ENCODE results near the gene OGFOD2. TPM values are rescaled to one million over a fixed set of nuclear protein-coding genes. Genes with fewer than 3 reads are reported as not detected.

Gene OGFOD2
- polyA plus RNA-seq, 1 donor: 22.2 TPM

DNA sequence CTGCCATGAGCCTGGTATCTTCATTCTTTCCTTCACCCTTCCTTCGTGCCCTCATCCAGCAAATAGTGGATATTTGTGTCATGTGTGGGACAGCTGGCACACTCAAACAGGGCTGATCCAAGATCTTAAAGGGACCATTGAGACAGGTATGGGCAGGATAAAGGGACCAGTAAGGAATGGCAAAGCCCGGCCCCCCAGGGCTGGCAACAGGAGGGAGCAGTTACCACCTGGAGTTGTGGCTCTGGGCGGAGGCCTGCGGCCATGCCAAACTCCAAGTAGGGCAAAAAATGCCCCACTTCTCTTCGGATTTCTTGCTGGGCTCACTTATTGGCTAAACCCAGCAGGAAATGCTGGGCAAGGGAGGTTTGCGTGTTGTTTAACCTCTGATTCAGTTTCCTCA lies 2.1 kb downstream of the OGFOD2 start:
- DNase-seq: no peak
- Histone ChIP-seq H3K9me3 (ENCODE audit: control insufficient read depth, low read depth, low read length) (no peaks in the 10 kb centered on the region), H3K4me1 (ENCODE audit: control insufficient read depth, insufficient read depth, low read length) (peaks cover 41% of the 10 kb centered on the region), H3K36me3 (ENCODE audit: control insufficient read depth, insufficient read depth, low read length) (peaks cover 26% of the 10 kb centered on the region), H3K4me3 (ENCODE audit: low read length) (no peak overlapping the region), H3K27ac (ENCODE audit: low read length) (no peak overlapping the region), H3K27me3 (ENCODE audit: control insufficient read depth, insufficient read depth, low read length) (no peaks in the 10 kb centered on the region)
- 80% methylated on average over 1 of the region's 6 CpGs for WGBS (ENCODE audit: insufficient coverage, low lambda C conversion rate)

GRCh38 chr12:122977655-122978392 lies 2.8 kb downstream of the OGFOD2 start:
- no peaks in the 10 kb centered on the region for H3K27me3 ChIP-seq (ENCODE audit: control insufficient read depth, insufficient read depth, low read length)

DNA sequence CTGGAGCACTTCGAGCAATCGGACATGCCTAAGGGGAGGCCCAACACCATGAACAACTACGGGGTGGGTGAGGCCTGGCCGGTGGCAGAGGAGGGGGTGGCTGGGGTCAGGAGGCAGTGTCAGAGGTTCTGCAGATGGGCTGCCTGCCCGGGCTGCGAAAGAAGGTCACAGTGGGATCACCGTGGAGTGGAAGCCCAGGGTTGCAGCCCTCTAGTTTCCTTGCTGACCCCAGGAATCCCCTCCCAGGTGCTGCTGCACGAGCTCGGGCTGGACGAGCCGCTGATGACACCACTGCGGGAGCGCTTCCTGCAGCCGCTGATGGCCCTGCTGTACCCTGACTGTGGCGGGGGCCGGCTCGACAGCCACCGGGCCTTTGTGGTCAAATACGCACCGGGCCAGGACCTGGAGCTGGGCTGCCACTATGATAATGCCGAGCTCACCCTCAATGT lies 3.5 kb downstream of the OGFOD2 start:
- no CpG with 5 or more reads among the region's 21 CpGs for WGBS (ENCODE audit: insufficient coverage, low lambda C conversion rate)
- H3K36me3 ChIP-seq (ENCODE audit: control insufficient read depth, insufficient read depth, low read length): peaks cover 38% of the 10 kb centered on the region
- H3K9me3 ChIP-seq (ENCODE audit: control insufficient read depth, low read depth, low read length): no peaks in the 10 kb centered on the region
- no peaks in the 10 kb centered on the region for H3K27me3 ChIP-seq (ENCODE audit: control insufficient read depth, insufficient read depth, low read length)
- no peak overlapping the region for H3K27ac ChIP-seq (ENCODE audit: low read length)
- H3K4me3 ChIP-seq (ENCODE audit: low read length): no peak overlapping the region
- H3K4me1 ChIP-seq (ENCODE audit: control insufficient read depth, insufficient read depth, low read length): peaks cover 50% of the 10 kb centered on the region
- DNase-seq: no peak

More at GRCh38 chr12:122977655-122978392, 2.8 kb downstream of the OGFOD2 start:
- Histone ChIP-seq H3K9me3 (ENCODE audit: control insufficient read depth, low read depth, low read length) (no peaks in the 10 kb centered on the region), H3K4me1 (ENCODE audit: control insufficient read depth, insufficient read depth, low read length) (peaks cover 46% of the 10 kb centered on the region), H3K4me3 (ENCODE audit: low read length) (no peak overlapping the region), H3K36me3 (ENCODE audit: control insufficient read depth, insufficient read depth, low read length) (peaks cover 33% of the 10 kb centered on the region), H3K27ac (ENCODE audit: low read length) (no peak overlapping the region)
- WGBS (ENCODE audit: insufficient coverage, low lambda C conversion rate): no CpG with 5 or more reads among the region's 9 CpGs
- no peak for DNase-seq

DNA sequence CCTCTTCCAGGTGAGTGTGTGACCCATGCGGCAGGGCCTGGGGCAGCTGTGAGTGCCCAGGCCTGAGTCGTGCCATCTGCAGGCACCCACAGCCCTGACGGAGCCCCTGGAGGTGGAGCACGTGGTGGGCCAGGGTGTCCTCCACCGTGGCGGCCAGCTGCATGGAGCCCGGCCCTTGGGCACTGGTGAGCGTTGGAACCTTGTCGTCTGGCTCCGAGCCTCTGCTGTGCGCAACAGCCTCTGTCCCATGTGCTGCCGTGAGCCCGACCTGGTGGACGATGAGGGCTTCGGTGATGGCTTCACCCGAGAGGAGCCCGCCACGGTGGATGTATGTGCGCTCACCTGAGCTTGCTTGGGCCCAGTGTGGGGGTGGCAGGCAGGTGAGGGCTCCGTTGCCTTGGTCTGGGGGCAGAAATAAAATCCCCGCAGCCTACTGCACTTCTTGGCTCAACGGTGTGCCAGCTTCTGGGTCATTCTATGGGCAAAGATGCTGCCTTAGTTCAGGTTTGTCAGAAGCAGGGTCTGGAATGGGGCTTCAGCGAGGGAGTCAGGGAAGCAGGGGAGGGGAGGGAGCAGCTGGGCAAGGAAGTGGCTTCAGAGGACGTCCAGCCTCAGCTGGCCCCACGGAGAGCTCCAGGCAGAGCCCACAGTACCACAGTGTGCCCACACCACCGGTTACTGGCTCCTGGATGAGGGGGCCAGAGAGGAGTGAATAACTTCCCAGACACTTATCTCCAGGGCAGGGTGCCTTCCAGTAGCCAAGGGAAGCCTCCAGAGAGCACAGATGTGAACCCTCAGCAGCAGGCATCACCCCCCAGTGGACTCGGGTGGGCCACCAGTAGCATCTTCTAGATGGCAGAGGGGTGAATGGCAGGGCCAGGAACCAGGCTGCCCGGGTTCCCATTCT lies 4.2 kb downstream of the OGFOD2 start:
- no peak for DNase-seq
- H3K4me1 ChIP-seq (ENCODE audit: control insufficient read depth, insufficient read depth, low read length): peaks cover 53% of the 10 kb centered on the region
- WGBS (ENCODE audit: insufficient coverage, low lambda C conversion rate): no CpG with 5 or more reads among the region's 28 CpGs

DNA sequence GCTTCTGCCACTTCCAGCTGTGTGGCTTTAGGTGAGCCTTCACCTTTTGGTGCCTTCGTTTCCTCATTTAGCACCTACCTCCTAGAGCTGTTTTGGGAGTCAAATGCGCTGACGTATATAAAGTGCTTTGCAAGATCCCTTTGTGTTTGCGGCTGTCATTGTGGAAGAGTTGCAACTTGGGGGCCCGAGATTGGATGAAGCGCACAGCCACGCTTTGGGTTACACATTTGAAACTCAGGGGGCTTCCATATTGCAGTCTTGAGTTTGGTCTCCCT lies 4.8 kb downstream of the OGFOD2 start:
- Histone ChIP-seq H3K27ac (ENCODE audit: low read length) (peak overlapping the region; percentile 47), H3K9me3 (ENCODE audit: control insufficient read depth, low read depth, low read length) (no peaks in the 10 kb centered on the region), H3K4me1 (ENCODE audit: control insufficient read depth, insufficient read depth, low read length) (peaks cover 59% of the 10 kb centered on the region), H3K27me3 (ENCODE audit: control insufficient read depth, insufficient read depth, low read length) (no peaks in the 10 kb centered on the region), H3K36me3 (ENCODE audit: control insufficient read depth, insufficient read depth, low read length) (peaks cover 38% of the 10 kb centered on the region), H3K4me3 (ENCODE audit: low read length) (peak overlapping the region; percentile 93)
- WGBS (ENCODE audit: insufficient coverage, low lambda C conversion rate): no CpG with 5 or more reads among the region's 7 CpGs
- no peak for DNase-seq

More for the DNA sequence above, 4.2 kb downstream of the OGFOD2 start:
- Histone ChIP-seq H3K36me3 (ENCODE audit: control insufficient read depth, insufficient read depth, low read length) (peaks cover 38% of the 10 kb centered on the region), H3K27ac (ENCODE audit: low read length) (no peak overlapping the region), H3K4me3 (ENCODE audit: low read length) (peak overlapping the region; percentile 93), H3K27me3 (ENCODE audit: control insufficient read depth, insufficient read depth, low read length) (no peaks in the 10 kb centered on the region), H3K9me3 (ENCODE audit: control insufficient read depth, low read depth, low read length) (no peaks in the 10 kb centered on the region)

GRCh38 chr12:122980183-122981035 lies 5.4 kb downstream of the OGFOD2 start, which contains the start of gene ARL6IP4:
Gene ARL6IP4, plus strand, starts transcription at chr12:122980681. Its CDS starts 459 bp downstream, at chr12:122981140.
- WGBS (ENCODE audit: insufficient coverage, low lambda C conversion rate): no CpG with 5 or more reads among the region's 96 CpGs
- H3K27ac ChIP-seq (ENCODE audit: low read length): peak within 1 kb of the TSS; percentile 76
- H3K4me1 ChIP-seq (ENCODE audit: control insufficient read depth, insufficient read depth, low read length): peaks cover 62% of the 10 kb centered on the region
- H3K9me3 ChIP-seq (ENCODE audit: control insufficient read depth, low read depth, low read length): no peaks in the 10 kb centered on the region
- peaks cover 38% of the 10 kb centered on the region for H3K36me3 ChIP-seq (ENCODE audit: control insufficient read depth, insufficient read depth, low read length)
- peak within 1 kb of the TSS; percentile 93 for H3K4me3 ChIP-seq (ENCODE audit: low read length)
- DNase-seq: peak; percentile 34 to 82
- H3K27me3 ChIP-seq (ENCODE audit: control insufficient read depth, insufficient read depth, low read length): no peaks in the 10 kb centered on the region

GRCh38 chr12:122981036-122981471 lies 6.0 kb downstream of the OGFOD2 start:
- peak overlapping the region; percentile 76 for H3K27ac ChIP-seq (ENCODE audit: low read length)
- H3K9me3 ChIP-seq (ENCODE audit: control insufficient read depth, low read depth, low read length): no peaks in the 10 kb centered on the region
- DNase-seq: no peak
- WGBS (ENCODE audit: insufficient coverage, low lambda C conversion rate): no CpG with 5 or more reads among the region's 40 CpGs
- H3K36me3 ChIP-seq (ENCODE audit: control insufficient read depth, insufficient read depth, low read length): peaks cover 40% of the 10 kb centered on the region
- no peaks in the 10 kb centered on the region for H3K27me3 ChIP-seq (ENCODE audit: control insufficient read depth, insufficient read depth, low read length)
- H3K4me1 ChIP-seq (ENCODE audit: control insufficient read depth, insufficient read depth, low read length): peaks cover 58% of the 10 kb centered on the region
- peak overlapping the region; percentile 93 for H3K4me3 ChIP-seq (ENCODE audit: low read length)

DNA sequence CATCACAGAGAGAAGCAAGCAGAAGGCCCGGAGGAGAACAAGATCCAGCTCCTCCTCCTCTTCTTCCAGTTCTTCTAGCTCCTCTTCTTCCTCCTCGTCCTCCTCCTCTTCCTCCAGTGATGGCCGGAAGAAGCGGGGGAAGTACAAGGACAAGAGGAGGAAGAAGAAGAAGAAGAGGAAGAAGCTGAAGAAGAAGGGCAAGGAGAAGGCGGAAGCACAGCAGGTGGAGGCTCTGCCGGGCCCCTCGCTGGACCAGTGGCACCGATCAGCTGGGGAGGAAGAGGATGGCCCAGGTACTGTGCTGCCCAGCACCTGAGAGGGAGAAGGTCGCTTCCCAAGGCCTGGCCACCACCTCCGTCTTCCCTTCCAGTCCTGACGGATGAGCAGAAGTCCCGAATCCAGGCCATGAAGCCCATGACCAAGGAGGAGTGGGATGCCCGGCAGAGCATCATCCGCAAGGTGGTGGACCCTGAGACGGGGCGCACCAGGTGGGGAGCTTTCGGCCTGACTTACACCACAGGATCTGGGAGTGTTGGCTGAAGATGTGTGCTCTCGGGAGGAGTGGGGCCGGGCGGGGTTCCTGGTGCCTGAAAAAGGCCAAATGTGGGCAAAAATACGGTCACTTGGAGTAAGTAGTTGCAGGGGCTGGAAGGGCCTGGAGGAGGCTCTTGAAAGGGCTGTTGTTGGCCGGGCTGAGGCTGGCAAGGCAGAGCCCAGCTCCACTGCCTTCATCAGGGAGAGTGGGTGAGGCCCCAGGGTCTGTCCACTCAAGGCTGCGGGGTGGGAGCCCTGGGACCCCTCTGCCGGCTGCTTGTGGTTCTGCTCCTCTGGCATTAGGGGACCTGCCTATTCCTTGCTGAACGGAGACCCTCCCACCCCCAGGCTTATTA lies 6.8 kb downstream of the OGFOD2 start:
- H3K27me3 ChIP-seq (ENCODE audit: control insufficient read depth, insufficient read depth, low read length): no peaks in the 10 kb centered on the region
- H3K36me3 ChIP-seq (ENCODE audit: control insufficient read depth, insufficient read depth, low read length): peaks cover 45% of the 10 kb centered on the region
- peaks cover 51% of the 10 kb centered on the region for H3K4me1 ChIP-seq (ENCODE audit: control insufficient read depth, insufficient read depth, low read length)
- peak overlapping the region; percentile 76 for H3K27ac ChIP-seq (ENCODE audit: low read length)
- DNase-seq: no peak
- H3K9me3 ChIP-seq (ENCODE audit: control insufficient read depth, low read depth, low read length): no peaks in the 10 kb centered on the region
- 100% methylated on average over 2 of the region's 25 CpGs for WGBS (ENCODE audit: insufficient coverage, low lambda C conversion rate)
- peak overlapping the region; percentile 93 for H3K4me3 ChIP-seq (ENCODE audit: low read length)

- H3K9me3 ChIP-seq (ENCODE audit: control insufficient read depth, low read depth, low read length): no peaks in the 10 kb centered on the region
- H3K36me3 ChIP-seq (ENCODE audit: control insufficient read depth, insufficient read depth, low read length): peaks cover 43% of the 10 kb centered on the region
- WGBS (ENCODE audit: insufficient coverage, low lambda C conversion rate): no CpG with 5 or more reads among the region's 11 CpGs
- H3K4me1 ChIP-seq (ENCODE audit: control insufficient read depth, insufficient read depth, low read length): peaks cover 45% of the 10 kb centered on the region
- no peak overlapping the region for H3K27ac ChIP-seq (ENCODE audit: low read length)
- peak overlapping the region; percentile 93 for H3K4me3 ChIP-seq (ENCODE audit: low read length)
- H3K27me3 ChIP-seq (ENCODE audit: control insufficient read depth, insufficient read depth, low read length): no peaks in the 10 kb centered on the region
- no peak for DNase-seq
Measured at GRCh38 chr12:122982477-122982815, 7.4 kb downstream of the OGFOD2 start.

All from large intestine (tissue), 3 donors.